Measurements from ENCODE around the gene FOXM1.
A peak's percentile ranks its signal among the peaks of the same experiment; 100 is the strongest.

FOXM1 gene

GRCh38 chr12:2834581-2835491 lies 42.1 kb downstream of the FOXM1 start, which contains the start of gene NRIP2:
NRIP2 (minus strand) TSS chr12:2835035; CDS start chr12:2834983, 52 bp downstream.
- DNase-seq, result no peak

- no peak for DNase-seq
These were observed 43.2 kb downstream of the FOXM1 start for GRCh38 chr12:2833810-2834209.

GRCh38 chr12:2833327-2833726 lies 43.6 kb downstream of the FOXM1 start:
- no peak for DNase-seq

GRCh38 chr12:2832550-2833127 lies 44.3 kb downstream of the FOXM1 start:
- DNase-seq, result no peak

GRCh38 chr12:2829275-2829674 lies 47.7 kb downstream of the FOXM1 start:
- DNase-seq, result no peak

GRCh38 chr12:2826721-2827515 lies 50.1 kb downstream of the FOXM1 start:
- DNase-seq, result no peak

DNA sequence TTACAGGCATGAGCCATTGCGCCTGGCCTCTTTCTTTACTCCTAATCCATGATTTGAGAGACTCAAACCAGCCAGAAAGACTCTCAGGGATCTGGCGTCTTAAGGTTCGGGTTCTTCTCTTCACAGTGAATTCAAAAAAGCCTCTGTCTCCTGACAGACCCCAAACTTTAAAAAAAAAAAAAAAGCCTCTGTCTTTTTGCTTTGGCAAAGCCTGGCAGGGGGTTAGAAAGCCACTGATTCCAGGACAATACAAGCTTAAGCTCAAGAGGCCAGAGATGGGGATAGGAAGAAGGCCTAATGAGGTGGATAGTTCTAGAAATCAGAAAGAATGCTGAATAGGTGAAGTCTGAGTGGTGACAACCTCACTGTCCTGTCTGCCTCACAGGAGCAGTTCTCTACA lies 50.9 kb downstream of the FOXM1 start:
- DNase-seq, result no peak

GRCh38 chr12:2825132-2825531 lies 51.8 kb downstream of the FOXM1 start:
- DNase-seq, result no peak

DNA sequence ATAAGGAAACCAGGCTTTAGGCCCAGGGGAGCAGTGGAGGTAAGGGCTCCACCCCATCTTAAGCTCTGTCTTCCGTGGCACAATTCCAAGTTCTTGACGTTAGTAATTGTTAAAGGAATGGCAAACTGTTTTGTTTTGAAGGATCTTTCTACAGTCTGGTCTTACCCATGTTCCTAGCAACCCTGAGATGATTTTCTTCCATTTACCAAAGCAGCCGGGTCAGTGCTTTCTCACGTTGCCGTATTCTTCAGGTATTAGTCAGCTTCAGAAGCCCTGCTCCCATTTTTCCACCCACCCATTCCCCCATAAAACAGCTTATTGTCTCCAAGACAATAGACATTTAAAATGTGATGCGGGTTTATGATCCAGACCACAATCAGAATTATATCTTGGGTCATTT lies 52.4 kb downstream of the FOXM1 start:
- no peak for DNase-seq

DNA sequence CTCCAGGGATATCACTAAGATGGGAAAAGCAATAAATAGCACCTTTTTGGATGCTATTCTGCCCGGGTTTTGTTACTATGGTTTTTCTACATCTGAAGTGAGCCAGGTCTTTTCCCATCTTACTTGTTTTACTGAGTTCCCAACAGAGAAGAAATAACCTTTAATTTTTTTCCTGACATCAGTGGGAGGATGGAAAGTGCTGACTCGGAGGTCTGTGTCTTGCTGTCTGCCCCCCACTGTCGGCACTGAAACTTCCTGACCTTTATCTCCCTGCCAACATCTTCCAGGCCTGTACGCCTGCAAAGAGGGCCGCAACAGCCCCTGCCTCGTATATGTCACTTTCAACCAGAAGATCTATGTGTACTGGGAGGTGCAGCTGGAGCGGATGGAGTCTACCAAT lies 53.5 kb downstream of the FOXM1 start:
- no peak for DNase-seq

DNA sequence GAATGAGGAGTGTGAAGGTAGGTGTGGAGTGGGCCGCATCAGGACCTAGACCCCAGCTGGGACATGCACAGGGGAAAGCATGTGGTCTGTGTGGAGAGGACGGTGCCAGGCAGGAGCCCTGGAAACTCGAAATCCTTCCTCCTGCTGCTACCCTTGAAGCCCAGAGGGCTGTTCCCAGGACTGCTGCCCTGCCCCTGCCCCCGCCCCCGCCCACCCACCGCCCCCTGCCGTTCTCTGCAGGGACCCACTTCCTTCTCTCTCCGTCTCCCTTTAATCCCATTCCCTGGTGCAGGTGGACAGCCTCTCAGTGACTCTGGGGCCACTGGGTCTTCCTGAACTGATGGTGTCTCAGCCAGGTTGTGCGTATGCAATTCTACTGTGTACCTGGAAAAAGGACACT lies 56.5 kb downstream of the FOXM1 start:
- DNase-seq, result no peak

- DNase-seq, result no peak
These were observed 57.2 kb downstream of the FOXM1 start for GRCh38 chr12:2819810-2820209.

DNA sequence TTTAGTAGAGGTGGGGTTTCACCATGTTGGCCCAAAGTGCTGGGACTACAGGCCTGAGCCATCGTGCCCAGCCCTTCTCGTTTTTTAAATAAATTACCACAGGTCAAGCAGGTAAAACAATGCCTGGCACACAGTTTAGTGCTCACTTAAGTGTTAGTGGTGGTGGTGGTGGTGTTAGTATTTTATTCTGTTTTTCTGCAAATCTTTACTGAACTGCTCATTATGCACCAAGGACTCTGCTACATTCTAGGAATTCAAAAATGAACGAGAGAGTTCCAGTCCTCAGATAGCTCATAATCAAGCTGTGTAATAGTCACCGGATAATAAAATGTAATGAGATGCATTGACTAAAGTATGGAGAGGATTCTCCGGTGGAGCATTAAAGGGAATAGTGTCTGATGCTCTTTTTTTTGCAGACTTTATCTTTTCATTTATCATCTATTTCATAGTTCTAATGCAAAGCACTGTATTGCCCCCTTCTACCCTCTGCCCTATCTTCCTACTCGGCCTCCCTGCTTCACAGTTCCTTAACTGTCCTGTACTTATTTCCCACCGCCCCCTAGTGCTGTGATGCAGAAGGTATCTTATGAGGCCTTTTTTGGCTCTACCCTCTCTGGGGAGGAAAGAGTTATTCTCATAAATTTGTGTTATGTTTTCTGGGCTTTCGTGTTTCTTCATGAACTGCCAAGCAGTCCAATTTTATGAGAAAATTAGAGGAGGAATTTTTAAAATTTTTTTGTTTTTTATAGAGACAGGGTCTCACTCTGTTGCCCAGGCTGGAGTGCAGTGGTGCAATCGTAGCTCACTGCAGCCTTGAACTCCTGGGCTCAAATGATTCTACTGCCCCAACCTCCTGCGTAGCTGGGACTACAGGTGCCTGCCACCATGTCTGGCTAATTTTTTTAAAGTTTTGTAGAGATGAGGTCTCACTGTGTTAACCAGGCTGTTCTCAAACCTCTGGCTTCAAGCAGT lies 63.5 kb downstream of the FOXM1 start:
- peak; percentile 82 for DNase-seq

DNA sequence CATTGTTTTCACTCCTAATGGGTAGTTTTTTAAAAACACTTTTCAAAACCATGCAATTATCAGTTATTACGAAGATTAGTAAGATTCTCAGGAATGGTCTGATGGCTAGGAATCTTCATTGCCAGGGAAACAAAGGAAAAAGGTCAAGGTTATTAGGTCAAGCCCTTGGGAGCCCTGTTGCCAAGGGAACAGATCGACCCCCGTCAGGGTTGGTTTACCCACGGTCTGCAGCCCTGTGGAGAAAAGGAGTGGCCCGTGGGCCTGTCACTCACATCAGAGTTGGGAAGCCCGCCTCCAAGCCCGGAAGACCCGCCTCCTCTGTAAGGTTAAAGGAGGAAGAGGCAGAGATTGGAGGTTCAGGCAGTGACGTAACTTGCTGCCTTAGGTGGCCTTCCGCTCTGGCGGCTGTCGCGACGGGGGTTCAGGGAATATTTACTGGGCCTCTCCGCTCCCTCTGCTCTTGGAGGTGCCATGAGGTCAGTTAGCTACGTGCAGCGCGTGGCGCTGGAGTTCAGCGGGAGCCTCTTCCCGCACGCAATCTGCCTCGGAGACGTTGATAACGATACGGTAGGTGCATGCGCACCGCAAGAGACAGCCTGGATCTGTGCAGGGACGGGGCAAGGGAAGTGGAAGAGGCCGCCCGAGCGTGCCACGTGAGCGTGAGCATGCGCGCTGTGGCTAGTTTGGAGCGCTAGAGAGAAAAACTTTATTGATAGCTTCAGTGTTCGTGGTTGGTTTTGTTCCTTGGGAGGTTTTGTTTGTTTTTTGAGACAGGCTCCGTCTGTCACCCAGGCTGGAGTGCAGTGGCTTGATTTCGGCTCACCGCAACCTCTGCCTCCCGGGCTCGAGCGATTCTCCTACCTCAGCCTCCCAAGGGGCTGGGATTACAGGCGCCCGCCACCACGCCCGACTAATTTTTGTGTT lies 64.4 kb downstream of the FOXM1 start, which contains the start of gene ITFG2:
Gene ITFG2, plus strand, starts transcription at position 379 of the 924 bp plus-strand sequence. Its CDS starts 93 bp downstream, at position 472.
- DNase-seq, result peak; percentile 99

GRCh38 chr12:2811801-2812200 lies 65.2 kb downstream of the FOXM1 start:
- no peak for DNase-seq

Measured in RPMI8226 (cell line).